ENCODE data around the gene LNPEP. TPM values are rescaled to one million over a fixed set of nuclear protein-coding genes. Genes with fewer than 3 reads are reported as not detected.

LNPEP gene
- total RNA-seq, 1 donor from 2014 or later = 36.3 TPM

DNA sequence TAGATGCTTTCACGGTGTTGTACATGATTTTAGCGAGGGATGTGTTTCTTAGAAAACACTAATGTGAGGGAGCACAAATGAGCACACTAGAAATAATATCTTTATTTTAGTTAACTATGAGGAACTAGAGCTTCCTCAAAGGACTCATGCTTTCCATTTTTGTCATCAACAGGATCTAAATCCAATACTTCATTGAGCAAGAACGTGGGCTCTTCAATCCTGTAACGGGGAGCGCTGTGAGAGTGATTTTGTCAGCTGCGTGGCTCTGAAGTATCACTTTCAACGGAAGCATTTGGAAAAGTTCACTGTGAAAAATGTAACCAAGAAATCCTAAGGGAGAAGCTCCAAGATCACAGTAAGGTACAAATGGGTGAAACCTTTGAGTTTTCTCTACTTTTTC, 113.3 kb downstream of the LNPEP start:
- no peaks in the 10 kb centered on the region for H3K79me2 ChIP-seq (ENCODE audit: insufficient read depth, low read length)
- H3K27me3 ChIP-seq (ENCODE audit: insufficient read depth, low read length) = no peaks in the 10 kb centered on the region
- no peaks in the 10 kb centered on the region for H4K20me1 ChIP-seq (ENCODE audit: insufficient read depth, low read length)
- H3K27me3 Mint-ChIP-seq (ENCODE audit: low read depth, unreplicated experiment) = no peaks in the 10 kb centered on the region
- peaks cover 10% of the 10 kb centered on the region for H3K4me1 Mint-ChIP-seq (ENCODE audit: low read depth, unreplicated experiment)
- H3K27ac ChIP-seq (ENCODE audit: low read depth, low read length) = no peak overlapping the region
- no peaks in the 10 kb centered on the region for H3K36me3 ChIP-seq (ENCODE audit: insufficient read depth, low read length)
- H3K9me3 Mint-ChIP-seq (ENCODE audit: unreplicated experiment) = peaks cover 4% of the 10 kb centered on the region
- H3K4me2 ChIP-seq (ENCODE audit: low read length) = no peak overlapping the region
- TF ChIP-seq, protein P1, sequence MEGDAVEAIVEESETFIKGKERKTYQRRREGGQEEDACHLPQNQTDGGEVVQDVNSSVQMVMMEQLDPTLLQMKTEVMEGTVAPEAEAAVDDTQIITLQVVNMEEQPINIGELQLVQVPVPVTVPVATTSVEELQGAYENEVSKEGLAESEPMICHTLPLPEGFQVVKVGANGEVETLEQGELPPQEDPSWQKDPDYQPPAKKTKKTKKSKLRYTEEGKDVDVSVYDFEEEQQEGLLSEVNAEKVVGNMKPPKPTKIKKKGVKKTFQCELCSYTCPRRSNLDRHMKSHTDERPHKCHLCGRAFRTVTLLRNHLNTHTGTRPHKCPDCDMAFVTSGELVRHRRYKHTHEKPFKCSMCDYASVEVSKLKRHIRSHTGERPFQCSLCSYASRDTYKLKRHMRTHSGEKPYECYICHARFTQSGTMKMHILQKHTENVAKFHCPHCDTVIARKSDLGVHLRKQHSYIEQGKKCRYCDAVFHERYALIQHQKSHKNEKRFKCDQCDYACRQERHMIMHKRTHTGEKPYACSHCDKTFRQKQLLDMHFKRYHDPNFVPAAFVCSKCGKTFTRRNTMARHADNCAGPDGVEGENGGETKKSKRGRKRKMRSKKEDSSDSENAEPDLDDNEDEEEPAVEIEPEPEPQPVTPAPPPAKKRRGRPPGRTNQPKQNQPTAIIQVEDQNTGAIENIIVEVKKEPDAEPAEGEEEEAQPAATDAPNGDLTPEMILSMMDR (IDR thresholded peaks at IDR 0.05; ENCODE audit: insufficient read depth, low read depth, low read length) = no peak
- TF ChIP-seq EZH2 (IDR thresholded peaks at IDR 0.05; ENCODE audit: insufficient read depth, low read length) = no peak
- DNase-seq (ENCODE audit: low read depth) = no peak
- no peak overlapping the region for H3K4me3 Mint-ChIP-seq (ENCODE audit: unreplicated experiment)
- no peak overlapping the region for H2AFZ ChIP-seq (ENCODE audit: low read depth, low read length)
- H3K9me3 ChIP-seq (ENCODE audit: insufficient read depth, low read depth, low read length) = no peaks in the 10 kb centered on the region
- no peaks in the 10 kb centered on the region for H3K36me3 Mint-ChIP-seq (ENCODE audit: low read depth, unreplicated experiment)
- H3K4me1 ChIP-seq (ENCODE audit: insufficient read depth, low read length) = peaks cover 4% of the 10 kb centered on the region
- FAIRE-seq = no peak
- no peak overlapping the region for H3K27ac Mint-ChIP-seq (ENCODE audit: unreplicated experiment)
- H3K9ac ChIP-seq (ENCODE audit: low read length) = no peak overlapping the region
- no peak overlapping the region for H3K4me3 ChIP-seq (ENCODE audit: insufficient read depth, low read depth, low read length)

DNA sequence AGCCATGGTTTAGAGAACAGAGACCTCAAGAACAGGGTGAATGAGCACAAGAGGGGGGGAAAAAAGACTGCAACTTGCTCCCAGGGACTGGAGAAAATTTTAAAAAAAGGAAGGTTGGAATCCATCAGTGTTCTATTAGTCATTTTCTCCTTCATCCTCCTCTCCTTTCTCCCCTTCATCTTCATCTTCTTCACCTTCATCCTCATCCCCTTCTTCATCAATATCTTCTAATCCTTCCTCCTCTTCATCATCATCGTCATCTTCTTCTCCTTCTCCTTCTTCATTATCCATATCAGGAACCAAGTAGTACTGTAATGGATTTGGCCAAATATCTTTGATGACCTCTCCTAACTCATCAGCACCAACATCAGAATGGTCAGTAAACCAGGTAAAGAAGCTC, 120.4 kb downstream of the LNPEP start:
- H3K4me3 Mint-ChIP-seq (ENCODE audit: unreplicated experiment) = no peak overlapping the region
- H3K4me1 ChIP-seq (ENCODE audit: insufficient read depth, low read length) = no peaks in the 10 kb centered on the region
- TF ChIP-seq, protein P1 (IDR thresholded peaks at IDR 0.05; ENCODE audit: insufficient read depth, low read depth, low read length) = no peak
- TF ChIP-seq EZH2 (IDR thresholded peaks at IDR 0.05; ENCODE audit: insufficient read depth, low read length) = no peak
- no peak overlapping the region for H2AFZ ChIP-seq (ENCODE audit: low read depth, low read length)
- DNase-seq (ENCODE audit: low read depth) (no peak), FAIRE-seq (no peak)
- H3K9ac ChIP-seq (ENCODE audit: low read length) = no peak overlapping the region
- no peak overlapping the region for H3K4me3 ChIP-seq (ENCODE audit: insufficient read depth, low read depth, low read length)
- peaks cover 5% of the 10 kb centered on the region for H3K9me3 Mint-ChIP-seq (ENCODE audit: unreplicated experiment)
- no peak overlapping the region for H3K27ac ChIP-seq (ENCODE audit: low read depth, low read length)
- peaks cover 2% of the 10 kb centered on the region for H3K27me3 ChIP-seq (ENCODE audit: insufficient read depth, low read length)
- no peaks in the 10 kb centered on the region for H4K20me1 ChIP-seq (ENCODE audit: insufficient read depth, low read length)
- no peaks in the 10 kb centered on the region for H3K36me3 Mint-ChIP-seq (ENCODE audit: low read depth, unreplicated experiment)
- H3K36me3 ChIP-seq (ENCODE audit: insufficient read depth, low read length) = no peaks in the 10 kb centered on the region
- H3K9me3 ChIP-seq (ENCODE audit: insufficient read depth, low read depth, low read length) = no peaks in the 10 kb centered on the region
- no peaks in the 10 kb centered on the region for H3K4me1 Mint-ChIP-seq (ENCODE audit: low read depth, unreplicated experiment)
- no peaks in the 10 kb centered on the region for H3K79me2 ChIP-seq (ENCODE audit: insufficient read depth, low read length)
- no peaks in the 10 kb centered on the region for H3K27me3 Mint-ChIP-seq (ENCODE audit: low read depth, unreplicated experiment)
- no peak overlapping the region for H3K27ac Mint-ChIP-seq (ENCODE audit: unreplicated experiment)
- no peak overlapping the region for H3K4me2 ChIP-seq (ENCODE audit: low read length)

DNA sequence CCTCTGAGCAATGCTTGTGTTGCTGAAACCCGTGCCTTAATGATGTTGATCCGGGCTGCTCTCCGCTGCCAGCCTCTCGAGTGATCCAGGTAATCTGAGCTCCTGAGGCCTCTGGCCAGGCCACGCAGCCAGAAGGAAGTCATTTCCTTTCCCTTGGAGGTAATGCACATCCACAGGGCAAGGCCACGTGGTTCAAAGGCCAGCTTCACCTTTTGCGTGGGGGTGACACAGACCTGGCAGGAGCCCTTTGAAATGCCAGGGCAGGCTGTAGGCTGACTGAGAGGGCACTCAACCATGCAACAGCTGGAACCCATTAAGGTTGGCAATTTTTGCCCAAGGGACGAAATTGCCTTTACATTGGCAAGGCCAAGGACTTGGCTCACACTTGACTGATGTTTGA, 126.2 kb downstream of the LNPEP start:
- peaks cover 3% of the 10 kb centered on the region for H3K4me1 Mint-ChIP-seq (ENCODE audit: low read depth, unreplicated experiment)
- no peak for DNase-seq (ENCODE audit: low read depth)

More for the DNA sequence above, 126.2 kb downstream of the LNPEP start:
- Histone ChIP-seq H3K27me3 (ENCODE audit: insufficient read depth, low read length) (no peaks in the 10 kb centered on the region), H3K4me3 (ENCODE audit: insufficient read depth, low read depth, low read length) (no peak overlapping the region), H3K79me2 (ENCODE audit: insufficient read depth, low read length) (no peaks in the 10 kb centered on the region), H2AFZ (ENCODE audit: low read depth, low read length) (no peak overlapping the region), H3K9ac (ENCODE audit: low read length) (no peak overlapping the region), H3K9me3 (ENCODE audit: insufficient read depth, low read depth, low read length) (no peaks in the 10 kb centered on the region), H3K4me1 (ENCODE audit: insufficient read depth, low read length) (no peaks in the 10 kb centered on the region), H3K27ac (ENCODE audit: low read depth, low read length) (no peak overlapping the region), H3K4me2 (ENCODE audit: low read length) (no peak overlapping the region), H3K36me3 (ENCODE audit: insufficient read depth, low read length) (no peaks in the 10 kb centered on the region), H4K20me1 (ENCODE audit: insufficient read depth, low read length) (no peaks in the 10 kb centered on the region)
- H3K4me3 Mint-ChIP-seq (ENCODE audit: unreplicated experiment) = no peak overlapping the region
- H3K36me3 Mint-ChIP-seq (ENCODE audit: low read depth, unreplicated experiment) = no peaks in the 10 kb centered on the region
- no peak for TF ChIP-seq EZH2 (IDR thresholded peaks at IDR 0.05; ENCODE audit: insufficient read depth, low read length)
- TF ChIP-seq, protein P1 (IDR thresholded peaks at IDR 0.05; ENCODE audit: insufficient read depth, low read depth, low read length) = no peak
- peaks cover 3% of the 10 kb centered on the region for H3K9me3 Mint-ChIP-seq (ENCODE audit: unreplicated experiment)
- no peaks in the 10 kb centered on the region for H3K27me3 Mint-ChIP-seq (ENCODE audit: low read depth, unreplicated experiment)
- H3K27ac Mint-ChIP-seq (ENCODE audit: unreplicated experiment) = no peak overlapping the region
- no peak for FAIRE-seq

Measured in astrocyte (in vitro differentiated cells and primary cell).